ENCODE results near the gene PRKCQ. TPM values are rescaled to one million over a fixed set of nuclear protein-coding genes. Genes with fewer than 3 reads are reported as not detected.
"Not testable (repeated sequence)": the region's sequence is repeated elsewhere in the genome, so short reads cannot be mapped to it uniquely, and the experiment has no call there.

PRKCQ gene
- total and polyA plus RNA-seq, 2 of the 8 experiments (the other 6 are each of a cell fraction or from before 2014, with no cell fraction given): 9.1 to 22.6 TPM

- no peak for TF ChIP-seq CBX8 (IDR thresholded peaks at IDR 0.05; ENCODE audit: borderline replicate concordance, low read depth, low read length)
These were observed 198.0 kb downstream of the PRKCQ start (continued) for GRCh38 chr10:6382081-6382480.

DNA sequence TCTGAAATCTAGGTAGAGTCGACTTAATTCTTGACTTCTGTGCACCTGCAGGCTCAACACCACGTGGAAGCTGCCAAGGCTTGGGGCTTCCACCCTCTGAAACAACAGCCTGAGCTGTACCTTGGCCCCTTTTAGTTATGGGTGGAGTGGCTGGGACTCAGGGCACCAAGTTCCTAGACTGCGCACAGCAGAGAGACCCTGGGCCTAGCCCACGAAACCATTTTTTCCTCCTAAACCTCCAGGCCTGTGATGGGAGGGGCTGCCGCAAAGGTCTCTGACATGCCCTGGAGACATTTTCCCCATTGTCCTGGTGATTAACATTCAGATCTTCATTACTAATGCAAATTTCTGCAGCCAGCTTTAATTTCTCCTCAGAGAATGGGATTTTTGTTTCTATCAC lies 199.6 kb downstream of the PRKCQ start:
- H4K20me1 ChIP-seq (replicated peaks in 1 of 2; ENCODE audit: control insufficient read depth in 1 of 2, insufficient read depth in 2 of 2, low read length in 2 of 2); H3K4ac ChIP-seq (replicated peaks; ENCODE audit: insufficient read length, low read depth, low read length); H3K4me3 ChIP-seq (ENCODE audit: extremely low read depth in 1 of 4, insufficient read depth in 2 of 4, low read depth in 3 of 4, low read length in 4 of 4); H2BK15ac ChIP-seq (ENCODE audit: low read length); H3K14ac ChIP-seq (ENCODE audit: insufficient read length); H3K36me3 ChIP-seq (ENCODE audit: control insufficient read depth in 2 of 4, insufficient read depth in 4 of 4, low read length in 3 of 4); H2BK12ac ChIP-seq (ENCODE audit: low read depth, low read length); H3K23me2 ChIP-seq (ENCODE audit: low read depth, low read length); H3K9ac ChIP-seq (replicated peaks in 1 of 4; ENCODE audit: extremely low read depth in 1 of 4, low read depth in 3 of 4, low read length in 3 of 4); DNase-seq (ENCODE audit: low read depth in 1 of 2, low spot score in 2 of 2); H4K5ac ChIP-seq (ENCODE audit: insufficient read length, low read depth, low read length); H2BK120ac ChIP-seq (replicated peaks; ENCODE audit: low read depth, low read length); H2BK5ac ChIP-seq (ENCODE audit: low read depth, low read length); H3K18ac ChIP-seq (ENCODE audit: extremely low read depth, low read length); H2AK5ac ChIP-seq (ENCODE audit: low read depth, low read length); H2AFZ ChIP-seq (ENCODE audit: low read length); H3K23ac ChIP-seq (ENCODE audit: insufficient read length); H2BK20ac ChIP-seq (ENCODE audit: low read length); H4K91ac ChIP-seq (replicated peaks; ENCODE audit: insufficient read length, low read length); H3K79me2 ChIP-seq (ENCODE audit: control insufficient read depth in 1 of 2, insufficient read depth in 2 of 2, low read length in 2 of 2); H3K4me1 ChIP-seq (replicated peaks in 1 of 4; ENCODE audit: control insufficient read depth in 3 of 4, insufficient read depth in 4 of 4, low read length in 3 of 4); H3K79me1 ChIP-seq (ENCODE audit: low read depth, low read length); H3K27ac ChIP-seq (ENCODE audit: low read depth, low read length); H3K56ac ChIP-seq (replicated peaks; ENCODE audit: insufficient read length, low read depth, low read length); FAIRE-seq; H3K27me3 ChIP-seq (replicated peaks in 1 of 4; ENCODE audit: control insufficient read depth in 3 of 4, extremely low read depth in 1 of 4, insufficient read depth in 3 of 4, low read length in 3 of 4); H3K4me2 ChIP-seq (ENCODE audit: insufficient read depth in 1 of 2, low read depth in 2 of 2, low read length in 2 of 2); H4K8ac ChIP-seq (ENCODE audit: extremely low read depth, insufficient read depth, low read length); POLR2A ChIA-PET (ENCODE audit: partially characterized antibody): not testable (repeated sequence)
- CTCF ChIA-PET (ENCODE audit: partially characterized antibody): interaction anchor here (1.0 kb wide), 1 partner anchor 21 kb away, joined by 3 read pairs; no protein-coding TSS in a partner anchor
- H3K9me3 ChIP-seq (ENCODE audit: insufficient read depth in 2 of 2, low read depth in 1 of 2, low read length in 1 of 2): peaks cover 34 to 40% of the 10 kb centered on the region in 2 experiments
- 85% methylated on average over 5 of the region's 5 CpGs; no CpG with 5 or more reads in 1 of the 2 experiments for WGBS, 2 experiments (ENCODE audit: extremely low coverage in 1 of 2, insufficient coverage in 1 of 2, insufficient read length in 1 of 2, insufficient replicate concordance in 2 of 2, low coverage in 1 of 2, low lambda C conversion rate in 2 of 2, missing lambda C conversion rate in 1 of 2)
